ENCODE measurements around the gene ANKRD11. TPM values are rescaled to one million over a fixed set of nuclear protein-coding genes. Genes with fewer than 3 reads are reported as not detected.

Gene ANKRD11
- total RNA-seq, 1 experiment from 2014 or later, result 266 TPM

- no peak for TF ChIP-seq ATF3 (IDR thresholded peaks at IDR 0.05)
- TF ChIP-seq TCF7L2 (IDR thresholded peaks at IDR 0.05; ENCODE audit: borderline replicate concordance, extremely low read depth, insufficient read depth, insufficient read length), result no peak
- no peak for TF ChIP-seq ELF1 (IDR thresholded peaks at IDR 0.05; ENCODE audit: borderline replicate concordance, low read depth)
- TF ChIP-seq MAX (IDR thresholded peaks at IDR 0.05), result no peak
- TF ChIP-seq YY1 (IDR thresholded peaks at IDR 0.05; ENCODE audit: extremely low read depth, insufficient replicate concordance, low read depth, low read length), result no peak
- TF ChIP-seq RAD21 (IDR thresholded peaks at IDR 0.05; ENCODE audit: low read depth), result no peak
Measured at GRCh38 chr16:89467382-89467781, 23.0 kb downstream of the ANKRD11 start (continued).

- no TSS peak for BruUV-seq (replicated peaks)
- no peaks in the 10 kb centered on the region for H3K9me3 ChIP-seq (ENCODE audit: control insufficient read depth in 1 of 2, insufficient read depth in 1 of 2, low read depth in 1 of 2, low read length in 2 of 2)
- CTCF ChIA-PET, result no interaction called here
- no peak overlapping the region for H3K27ac ChIP-seq (ENCODE audit: low read depth, low read length)
- H3K27me3 ChIP-seq (ENCODE audit: insufficient read depth, low read length), result no peaks in the 10 kb centered on the region
- peaks cover 10 to 11% of the 10 kb centered on the region in 2 experiments for H3K4me1 ChIP-seq (ENCODE audit: control insufficient read depth in 1 of 2, insufficient read depth in 2 of 2, low read length in 2 of 2)
- H2AFZ ChIP-seq (ENCODE audit: low read depth, low read length, poor library complexity, severe bottlenecking), result no peak overlapping the region
- DNase-seq (ENCODE audit: low read depth, low spot score) (no peak), ATAC-seq (no peak)
- intact Hi-C loops (cut with micrococcal nuclease), result no loop called here
- H3K4me2 ChIP-seq (ENCODE audit: low read length), result no peak overlapping the region
- RAD21 ChIA-PET (ENCODE audit: low non-redundant PET in 1 of 2, low total read pairs in 2 of 2, uncharacterized antibody in 2 of 2, unreplicated experiment in 2 of 2), result no interaction called here
- peaks cover 39% of the 10 kb centered on the region; the same call in 1 of the 2 replicates for H4K20me1 ChIP-seq (ENCODE audit: insufficient read depth)
- POLR2A ChIA-PET, result no interaction called here
- no peaks in the 10 kb centered on the region for H3K36me3 ChIP-seq (ENCODE audit: control insufficient read depth in 1 of 2, insufficient read depth in 2 of 2, low read length in 2 of 2)
- H3K9me2 ChIP-seq (ENCODE audit: insufficient read depth), result no peaks in the 10 kb centered on the region
- no peak overlapping the region for H3K4me3 ChIP-seq (replicated peaks in 1 of 2; ENCODE audit: low read depth in 1 of 2, low read length in 2 of 2)
- H3K79me2 ChIP-seq (ENCODE audit: insufficient read depth, low read length), result peaks cover 87% of the 10 kb centered on the region
- TF ChIP-seq ZBTB33 (IDR thresholded peaks at IDR 0.05; ENCODE audit: extremely low read depth, insufficient replicate concordance, low read length), result no peak
- TF ChIP-seq EZH2phosphoT487 (IDR thresholded peaks at IDR 0.05; ENCODE audit: borderline replicate concordance), result no peak
- TF ChIP-seq EZH2 (IDR thresholded peaks at IDR 0.05), result no peak
- TF ChIP-seq TCF7L2 (IDR thresholded peaks at IDR 0.05; ENCODE audit: borderline replicate concordance, extremely low read depth, insufficient read depth, insufficient read length), result no peak
- no peak for TF ChIP-seq ATF3 (IDR thresholded peaks at IDR 0.05)
- TF ChIP-seq RAD21 (IDR thresholded peaks at IDR 0.05; ENCODE audit: low read depth), result no peak
- TF ChIP-seq CBX3 (IDR thresholded peaks at IDR 0.05; ENCODE audit: low read depth), result no peak
- TF ChIP-seq CTCF (IDR thresholded peaks at IDR 0.05 in 2 of 3, conservative IDR thresholded peaks at IDR 0.05 in 1 of 3; ENCODE audit: borderline replicate concordance in 1 of 3, insufficient read depth in 1 of 3, low read depth in 2 of 3, low read length in 2 of 3), result no peak
- TF ChIP-seq SP1 (IDR thresholded peaks at IDR 0.05; ENCODE audit: low read depth), result no peak
- TF ChIP-seq REST (IDR thresholded peaks at IDR 0.05; ENCODE audit: low read depth), result no peak
- no peak for TF ChIP-seq YY1 (IDR thresholded peaks at IDR 0.05; ENCODE audit: extremely low read depth, insufficient replicate concordance, low read depth, low read length)
- no peak for TF ChIP-seq EGR1 (IDR thresholded peaks at IDR 0.05; ENCODE audit: low read depth)
- TF ChIP-seq POLR2AphosphoS5 (IDR thresholded peaks at IDR 0.05; ENCODE audit: low read depth, low read length), result no peak
- no peak overlapping the region for H3K9ac ChIP-seq (ENCODE audit: low read length)
Measured at GRCh38 chr16:89466920-89467319, 23.4 kb downstream of the ANKRD11 start.

All from HCT116 (cell line).